ENCODE results near the gene YIPF1.

DNA sequence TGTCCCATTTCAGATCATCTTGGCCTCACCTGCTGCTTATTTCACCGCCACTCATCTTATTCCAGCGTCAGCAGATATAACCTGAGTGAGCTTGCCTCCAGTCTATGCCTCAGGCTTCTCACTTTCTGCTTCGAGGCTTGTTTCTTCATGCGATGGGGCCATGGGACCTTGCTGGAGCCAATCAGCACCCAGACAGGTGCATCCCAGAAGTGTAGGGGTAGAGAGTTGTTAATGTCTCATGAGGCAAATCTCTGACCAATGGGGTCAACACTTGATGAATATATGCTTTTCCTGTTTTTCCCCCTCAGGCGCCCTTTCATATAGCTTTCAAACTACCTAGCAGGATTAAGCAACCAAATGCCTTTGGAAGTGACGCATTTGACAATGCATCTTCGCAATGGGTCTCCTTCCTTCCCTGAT is 935 bp upstream of the YIPF1 start:
- TF ChIP-seq, protein P1, sequence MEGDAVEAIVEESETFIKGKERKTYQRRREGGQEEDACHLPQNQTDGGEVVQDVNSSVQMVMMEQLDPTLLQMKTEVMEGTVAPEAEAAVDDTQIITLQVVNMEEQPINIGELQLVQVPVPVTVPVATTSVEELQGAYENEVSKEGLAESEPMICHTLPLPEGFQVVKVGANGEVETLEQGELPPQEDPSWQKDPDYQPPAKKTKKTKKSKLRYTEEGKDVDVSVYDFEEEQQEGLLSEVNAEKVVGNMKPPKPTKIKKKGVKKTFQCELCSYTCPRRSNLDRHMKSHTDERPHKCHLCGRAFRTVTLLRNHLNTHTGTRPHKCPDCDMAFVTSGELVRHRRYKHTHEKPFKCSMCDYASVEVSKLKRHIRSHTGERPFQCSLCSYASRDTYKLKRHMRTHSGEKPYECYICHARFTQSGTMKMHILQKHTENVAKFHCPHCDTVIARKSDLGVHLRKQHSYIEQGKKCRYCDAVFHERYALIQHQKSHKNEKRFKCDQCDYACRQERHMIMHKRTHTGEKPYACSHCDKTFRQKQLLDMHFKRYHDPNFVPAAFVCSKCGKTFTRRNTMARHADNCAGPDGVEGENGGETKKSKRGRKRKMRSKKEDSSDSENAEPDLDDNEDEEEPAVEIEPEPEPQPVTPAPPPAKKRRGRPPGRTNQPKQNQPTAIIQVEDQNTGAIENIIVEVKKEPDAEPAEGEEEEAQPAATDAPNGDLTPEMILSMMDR (IDR thresholded peaks at IDR 0.05), result no peak
- TF ChIP-seq POLR2AphosphoS5 (IDR thresholded peaks at IDR 0.05), result no peak
- no peak for TF ChIP-seq POLR2A (IDR thresholded peaks at IDR 0.05)

Measured in suprapubic skin (tissue), 4 donors.